GM10847 (cell line): Measurements from ENCODE around the gene ACER2.

Experiments used
- POLR2A ChIP-seq: IDR thresholded peaks from 2 replicates; pipeline ENCODE4 v1.6.1; 2011; ENCODE audit not compliant: insufficient read length; ENCODE audit errors: extremely low read depth

The ACER2 gene

DNA sequence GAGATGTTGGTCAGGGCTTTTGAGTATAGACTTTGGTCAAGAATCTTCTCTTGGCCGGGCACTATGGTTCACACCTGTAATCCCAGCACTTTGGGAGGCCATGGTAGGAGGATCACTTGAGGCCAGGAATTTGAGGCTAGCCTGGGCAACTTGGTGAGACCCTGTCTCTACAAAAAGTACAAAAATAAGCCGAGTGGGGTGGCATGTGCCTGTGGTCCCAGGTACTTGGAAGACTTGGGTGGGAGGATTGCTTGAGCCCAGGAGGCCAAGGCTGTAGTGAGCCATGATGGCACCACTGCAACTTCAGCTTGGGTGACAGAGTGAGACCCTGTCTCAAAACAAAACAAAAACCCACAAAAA is 57.5 kb downstream of the ACER2 start:
- no peak for TF ChIP-seq POLR2A

DNA sequence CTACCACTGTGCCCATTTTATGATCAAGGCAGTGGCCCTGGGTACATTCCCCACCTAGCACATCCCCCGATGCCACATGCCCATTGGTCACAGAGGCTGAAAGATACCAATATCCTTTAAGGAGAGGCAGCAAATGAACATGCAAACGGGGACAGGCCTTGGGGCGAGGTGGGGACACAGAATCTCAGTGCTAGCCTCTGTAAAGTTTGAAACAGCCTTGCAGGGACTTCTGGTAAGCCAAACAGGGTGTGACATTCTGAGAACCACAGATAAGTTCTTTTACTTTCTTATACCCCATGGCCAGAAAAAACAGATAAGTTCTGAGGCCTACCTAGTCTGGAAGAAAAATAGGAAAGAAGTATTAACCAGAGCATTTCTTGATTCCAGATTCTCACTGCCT is 60.5 kb downstream of the ACER2 start:
- no peak for TF ChIP-seq POLR2A

DNA sequence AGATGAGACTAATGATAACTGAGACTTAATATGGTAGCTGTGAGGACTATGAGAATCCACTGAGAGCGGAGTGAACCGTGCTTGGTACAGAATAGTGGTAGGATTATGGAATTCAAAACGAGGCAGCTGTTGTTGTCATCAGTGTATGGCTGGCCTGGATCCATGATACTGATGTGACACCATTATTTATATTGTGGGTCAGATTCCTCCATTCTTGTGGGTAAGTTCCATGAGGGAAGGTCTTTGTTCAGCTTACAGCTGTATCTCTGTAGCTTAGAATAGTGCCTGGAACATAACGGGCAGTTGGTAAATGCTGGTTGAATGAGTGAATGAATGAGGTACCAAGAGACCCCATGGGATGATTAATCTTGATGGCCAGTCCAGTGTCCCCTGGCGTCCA is 61.8 kb downstream of the ACER2 start:
- TF ChIP-seq POLR2A, result no peak

DNA sequence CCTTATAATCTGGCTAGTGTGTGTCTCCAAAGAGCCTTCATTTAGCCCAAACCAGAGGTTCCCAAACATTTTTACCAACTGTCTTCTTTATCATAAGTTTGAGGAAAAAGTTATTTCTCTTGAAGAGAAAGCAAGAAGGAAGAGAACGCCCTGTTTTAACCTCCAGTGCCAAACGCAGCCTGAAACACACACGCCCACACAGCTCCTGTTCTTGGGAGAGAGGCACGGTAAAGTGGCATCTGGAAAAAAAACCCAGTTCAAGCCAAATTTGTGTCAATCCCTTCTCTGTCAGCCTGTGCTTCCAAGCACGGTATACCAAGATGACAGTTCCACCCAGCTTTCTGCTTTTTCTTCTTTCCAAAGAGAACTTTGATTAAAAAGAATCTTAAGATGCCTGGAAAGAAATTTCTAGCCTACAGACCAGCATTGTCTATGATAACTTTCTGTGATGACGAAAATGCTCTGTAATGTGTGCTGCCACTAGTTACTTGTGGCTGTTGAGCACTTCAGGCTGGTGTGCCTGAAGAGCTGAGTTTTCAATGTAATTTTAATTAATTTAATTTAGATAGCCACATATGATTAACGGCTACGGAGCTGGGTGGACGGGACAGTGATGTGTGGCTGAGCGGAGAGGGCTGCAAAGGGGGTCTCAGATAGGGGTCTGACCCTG is 62.3 kb downstream of the ACER2 start:
- no peak for TF ChIP-seq POLR2A

DNA sequence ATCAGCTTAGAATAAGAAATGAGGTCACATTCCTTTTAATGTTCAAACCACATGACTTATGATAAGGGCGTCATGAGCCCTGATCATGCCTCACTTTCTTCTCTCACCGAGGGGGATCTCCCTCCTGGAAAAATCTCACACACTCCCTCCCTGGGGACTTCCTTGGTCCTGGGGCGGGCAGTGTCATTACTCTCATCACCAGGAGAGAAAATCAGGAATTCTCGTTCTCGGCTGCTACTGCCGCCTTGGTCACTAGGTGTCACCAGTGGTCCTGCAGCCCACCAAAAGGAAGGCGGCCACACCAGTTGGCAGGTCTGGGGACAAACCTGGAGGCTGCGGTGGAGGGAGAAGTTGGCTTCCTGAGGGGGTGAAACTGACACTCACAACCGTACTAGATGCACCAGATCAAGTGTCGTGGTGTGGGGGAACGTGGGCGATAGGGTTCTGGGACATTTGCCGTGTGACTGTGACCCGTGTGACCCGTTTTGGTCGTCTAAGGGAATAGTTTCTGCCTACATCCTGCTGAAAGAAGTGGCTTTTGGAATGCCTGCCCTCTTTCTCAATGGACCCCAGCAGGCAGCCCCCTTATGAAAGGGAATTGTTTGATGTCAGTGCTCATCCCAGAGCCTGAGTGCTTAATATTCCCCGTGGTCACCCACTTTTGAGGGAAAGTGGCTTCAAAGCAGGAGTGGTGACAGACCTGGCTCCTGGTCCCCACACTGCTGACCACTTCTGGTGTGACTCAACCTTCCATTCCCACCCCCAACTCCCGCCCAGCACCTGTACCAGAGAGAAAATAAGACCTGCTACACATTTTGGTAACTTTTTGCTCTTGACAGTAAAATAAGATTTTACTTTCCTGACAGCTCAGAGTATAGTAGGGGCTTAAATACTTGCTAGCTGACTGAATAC is 63.2 kb downstream of the ACER2 start:
- no peak for TF ChIP-seq POLR2A

DNA sequence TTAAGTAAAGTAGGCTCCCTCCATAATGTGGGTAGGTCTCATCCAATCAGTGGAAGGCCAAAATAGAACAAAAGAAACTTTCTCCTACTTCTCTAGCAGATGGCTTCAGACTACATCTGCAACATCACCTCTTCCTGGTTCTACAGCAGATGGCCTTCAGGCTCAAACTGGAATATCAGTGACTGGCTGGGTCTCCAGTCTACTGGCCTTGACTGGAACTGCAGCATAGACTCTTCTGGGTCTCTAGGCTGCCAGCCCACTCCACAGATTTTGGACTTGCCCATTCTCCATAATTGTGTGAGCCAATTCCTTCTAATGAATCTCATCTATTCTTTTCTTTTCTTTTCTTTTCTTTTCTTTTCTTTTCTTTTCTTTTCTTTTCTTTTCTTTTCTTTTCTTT is 64.8 kb downstream of the ACER2 start:
- no peak for TF ChIP-seq POLR2A

DNA sequence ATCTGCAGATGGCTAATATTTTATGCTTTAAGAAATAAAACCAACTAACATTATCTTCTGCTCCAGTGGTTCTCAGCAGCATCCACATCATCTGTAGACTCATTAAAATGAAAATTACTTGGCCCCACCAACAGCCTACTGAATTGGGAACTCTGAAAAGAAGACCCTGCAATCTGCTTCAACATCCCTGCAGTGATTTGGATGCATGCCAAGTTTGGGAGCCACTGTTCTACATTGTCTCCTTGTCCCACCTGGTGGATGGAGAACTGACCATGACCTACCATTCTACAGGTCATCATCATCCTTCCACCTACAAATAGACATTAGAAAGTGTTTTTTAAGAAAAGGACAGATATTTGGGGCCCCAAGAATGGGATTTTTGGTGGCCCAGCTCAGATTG is 71.1 kb downstream of the ACER2 start:
- TF ChIP-seq POLR2A, result no peak

DNA sequence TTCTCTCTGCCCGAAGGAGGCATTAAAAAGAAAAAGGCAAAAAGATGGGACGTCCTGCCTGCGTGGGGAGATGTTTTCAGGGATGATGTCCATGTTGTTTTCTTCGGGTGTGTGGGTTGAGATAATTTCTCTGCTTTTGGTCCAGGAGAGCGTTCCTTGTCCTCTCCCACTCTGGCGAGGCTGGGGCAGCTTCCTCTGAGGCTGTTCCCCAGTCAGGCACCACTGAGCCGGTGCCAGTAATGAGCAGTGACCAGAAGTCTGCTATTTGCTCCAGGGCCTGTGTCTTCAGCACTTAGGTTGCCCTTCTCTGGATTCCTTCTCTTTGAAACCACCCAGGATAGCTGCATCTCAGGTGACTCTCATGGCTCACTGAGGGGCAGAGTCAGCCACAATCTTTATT is 71.5 kb downstream of the ACER2 start:
- no peak for TF ChIP-seq POLR2A

DNA sequence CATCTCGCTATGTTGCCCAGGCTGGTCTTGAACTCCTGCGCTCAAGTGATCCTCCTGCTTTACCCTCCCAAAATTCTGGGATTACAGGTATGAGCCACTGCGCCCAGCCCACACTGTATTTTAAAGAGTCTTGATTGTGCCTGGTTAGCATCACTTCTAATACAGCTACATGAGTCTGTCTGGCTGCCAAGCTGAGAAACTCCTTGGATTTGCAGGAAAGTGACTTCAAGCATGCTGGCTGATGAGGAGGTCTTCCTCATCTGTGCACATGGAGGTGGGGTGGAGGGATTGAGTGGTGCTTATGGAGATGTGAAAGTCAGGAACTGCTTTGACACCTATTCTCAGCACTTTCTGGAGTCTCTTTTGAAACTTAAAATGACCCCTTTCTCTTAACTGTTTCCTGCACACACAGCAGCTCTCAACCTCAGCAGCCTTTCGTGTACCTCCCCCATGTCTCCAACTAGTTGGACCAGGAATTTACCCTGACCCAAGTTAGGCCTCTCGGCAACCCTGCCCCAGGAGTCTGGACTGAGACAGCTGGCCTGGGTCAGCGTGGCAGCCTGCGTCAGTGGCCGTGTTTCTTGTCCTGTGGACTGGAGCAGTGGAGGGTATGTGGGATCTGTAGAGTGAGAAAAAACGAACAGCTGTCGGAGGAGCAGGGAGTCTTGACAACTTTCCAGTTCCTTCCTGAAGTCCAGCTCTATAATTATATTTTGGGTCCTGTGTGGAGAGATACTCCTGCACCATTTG is 72.5 kb downstream of the ACER2 start:
- no peak for TF ChIP-seq POLR2A

DNA sequence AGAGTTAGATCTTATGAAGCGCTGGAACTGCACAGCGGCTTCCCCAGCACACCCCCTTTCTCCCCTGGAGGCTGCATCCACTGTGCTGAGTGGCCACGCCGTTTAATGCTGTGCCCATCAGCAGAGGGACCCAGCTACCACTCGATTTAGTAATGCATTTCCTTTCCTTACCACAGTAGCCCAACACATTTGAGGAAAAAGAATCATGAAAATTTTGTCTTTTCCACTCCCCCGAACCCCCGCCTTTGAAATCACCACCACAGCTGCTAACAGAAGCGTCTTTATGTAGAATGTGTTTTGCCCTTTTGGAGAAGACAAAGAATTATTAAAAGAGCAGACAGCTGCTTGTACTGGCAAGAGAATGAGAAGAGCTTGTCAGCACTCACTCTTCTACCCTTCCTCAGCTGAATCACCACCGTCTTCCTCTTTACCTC is 73.2 kb downstream of the ACER2 start:
- TF ChIP-seq POLR2A, result no peak

DNA sequence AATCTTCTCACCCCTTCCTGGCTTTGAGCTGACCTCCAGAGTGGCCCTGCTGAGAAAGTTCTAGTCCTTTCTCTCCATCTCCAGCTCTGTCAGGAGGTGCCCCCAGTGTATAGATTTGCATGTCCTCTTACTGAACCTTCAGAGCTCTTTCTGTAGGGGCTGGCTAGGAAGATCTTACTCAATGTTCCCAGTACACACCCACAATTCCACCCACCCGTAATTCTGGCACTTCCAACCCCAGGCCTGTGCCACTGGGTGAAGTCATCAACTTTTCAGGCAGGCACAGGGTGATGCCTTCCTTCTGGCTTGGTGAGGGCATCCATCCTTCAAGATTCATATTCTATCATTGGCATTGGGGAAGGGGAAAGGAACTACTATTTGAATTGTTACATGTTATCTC is 75.9 kb downstream of the ACER2 start:
- no peak for TF ChIP-seq POLR2A

DNA sequence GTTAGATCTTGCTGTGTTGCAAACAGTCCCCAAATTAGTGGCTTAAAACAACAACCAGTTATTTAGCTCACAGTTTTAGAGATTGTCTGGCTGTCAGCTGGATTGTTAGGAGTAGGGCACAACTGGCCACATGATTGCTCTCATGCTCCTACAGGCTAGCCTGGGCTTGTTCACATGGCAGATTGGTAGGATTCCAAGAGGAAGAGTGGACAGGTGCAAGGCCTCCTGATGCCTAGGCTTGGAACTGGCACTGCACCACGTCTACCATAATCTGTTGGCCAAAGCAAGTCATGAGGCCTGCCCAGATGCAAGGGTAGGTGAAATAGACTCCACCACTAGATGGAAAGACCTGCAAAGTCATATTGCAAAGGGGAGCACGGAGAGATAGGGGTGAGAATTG is 76.4 kb downstream of the ACER2 start:
- no peak for TF ChIP-seq POLR2A

DNA sequence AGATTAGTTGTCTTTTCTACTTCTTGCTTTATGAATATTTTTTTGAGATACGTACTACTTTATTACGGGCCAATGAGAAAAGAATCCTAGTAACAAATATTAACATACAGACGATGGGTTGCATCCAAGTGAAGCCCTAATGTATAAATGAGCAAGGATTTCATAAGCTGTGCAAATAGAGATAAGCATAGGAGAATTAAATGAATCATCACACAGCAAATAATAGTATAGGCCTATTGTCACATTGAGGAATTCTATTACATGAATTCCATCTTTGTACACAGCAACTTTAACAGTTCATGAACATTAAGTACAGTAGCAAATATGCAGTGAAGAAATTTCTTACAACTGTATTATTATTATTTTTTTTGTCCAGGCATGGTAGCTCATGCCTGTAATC is 78.0 kb downstream of the ACER2 start:
- no peak for TF ChIP-seq POLR2A

DNA sequence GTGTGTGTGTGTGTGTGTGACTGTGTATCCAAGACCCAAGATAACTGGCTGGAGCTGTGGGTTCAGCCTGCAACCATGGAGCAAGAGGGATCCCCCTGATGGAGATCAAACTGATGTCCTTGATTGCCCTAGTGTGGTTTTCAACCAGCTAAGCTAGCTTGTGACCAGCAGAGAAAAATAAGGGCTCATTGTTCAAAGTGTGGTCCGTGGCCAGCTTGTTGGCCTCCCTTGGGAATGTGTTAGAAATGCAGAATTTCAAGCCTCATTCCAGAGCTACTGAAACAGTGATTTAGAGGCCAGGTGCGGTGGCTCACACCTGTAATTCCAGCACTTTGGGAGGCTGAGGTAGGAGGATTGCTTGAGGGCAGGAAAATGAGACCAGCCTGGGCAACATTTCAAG is 79.9 kb downstream of the ACER2 start:
- no peak for TF ChIP-seq POLR2A

DNA sequence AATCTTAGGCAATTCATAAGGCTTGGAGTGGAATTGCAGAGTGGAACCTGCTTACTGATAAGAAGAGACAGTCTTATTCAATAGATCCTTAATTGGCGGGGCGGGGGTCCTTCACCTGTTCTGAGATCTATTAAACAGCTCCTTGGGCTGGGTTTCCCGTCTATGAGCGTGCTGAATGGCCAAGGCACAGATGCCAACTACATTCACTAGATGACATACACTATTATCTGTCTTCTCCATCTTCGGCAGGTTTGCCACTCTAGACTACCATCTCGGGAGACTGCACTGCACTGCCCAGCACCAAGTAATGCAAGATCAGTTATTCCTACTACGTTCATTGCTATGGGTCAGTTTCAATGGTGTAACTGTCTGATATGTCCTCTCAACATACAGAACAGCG is 81.5 kb downstream of the ACER2 start:
- TF ChIP-seq POLR2A, result no peak

DNA sequence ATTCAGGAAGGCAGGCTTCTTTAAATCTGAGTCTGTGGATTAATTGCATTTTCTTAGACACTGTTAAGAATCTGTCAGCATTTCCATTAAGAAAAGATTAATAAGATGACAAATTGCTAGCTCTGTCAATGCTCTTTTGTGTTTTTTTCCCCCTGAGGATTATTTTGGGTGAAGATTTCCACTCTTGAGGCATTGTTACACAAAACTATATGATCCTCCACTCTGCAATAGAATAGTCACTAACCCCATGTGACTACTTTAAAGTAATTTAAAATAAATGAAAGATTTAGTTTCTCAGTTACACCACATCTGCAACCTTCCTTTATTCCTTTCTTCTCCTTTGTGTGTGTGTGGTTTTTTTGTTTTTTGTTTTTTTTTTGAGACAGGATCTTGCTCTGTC is 82.0 kb downstream of the ACER2 start:
- TF ChIP-seq POLR2A, result no peak
